RWPE2 (cell line): ENCODE measurements around the gene PIRT.

Source experiments
- ATAC-seq: fragments of 200-7000 bp; cut with Tn5 transposase; 3 replicates; pipeline ENCODE4 v1.9.1; 2021; ENCODE audit warnings: low read depth
- DNase-seq: peaks from one replicate; pipeline ENCODE4 v3.0.0-alpha.2; 2020; ENCODE audit warnings: low spot score
- H3K27ac ChIP-seq: fragments of 450-650 bp; 2 replicates; pipeline ENCODE4 v1.5.1; 2017; ENCODE audit warnings: mild to moderate bottlenecking; ENCODE audit not compliant: poor library complexity, severe bottlenecking
- H3K27me3 ChIP-seq: fragments of 250-450 bp; sonication (Bioruptor Pico); 2 replicates; pipeline ENCODE4 v1.5.1; 2021; ENCODE audit warnings: mild to moderate bottlenecking, moderate library complexity; ENCODE audit not compliant: insufficient read depth, poor library complexity, severe bottlenecking
- H3K36me3 ChIP-seq: fragments of 250-450 bp; sonication (Bioruptor Pico); 2 replicates; pipeline ENCODE4 v1.5.1; 2020; ENCODE audit warnings: low read depth, mild to moderate bottlenecking, moderate library complexity
- H3K4me1 ChIP-seq: fragments of 250-450 bp; sonication (Bioruptor Pico); 2 replicates; pipeline ENCODE4 v1.5.1; 2021; ENCODE audit warnings: mild to moderate bottlenecking, moderate library complexity; ENCODE audit not compliant: insufficient read depth, poor library complexity, severe bottlenecking
- H3K4me3 ChIP-seq: fragments of 250-450 bp; sonication (Bioruptor Pico); 2 replicates; pipeline ENCODE4 v1.5.1; 2021; ENCODE audit warnings: mild to moderate bottlenecking, moderate library complexity; ENCODE audit not compliant: severe bottlenecking
- H3K9me3 ChIP-seq: fragments of 250-450 bp; sonication (Bioruptor Pico); 2 replicates; pipeline ENCODE4 v1.5.1; 2021; ENCODE audit warnings: mild to moderate bottlenecking, moderate library complexity; ENCODE audit not compliant: severe bottlenecking
- CTCF ChIP-seq: fragments of 450-650 bp; IDR thresholded peaks from one replicate; pipeline ENCODE4 v1.5.1; 2017; ENCODE audit warnings: mild to moderate bottlenecking, moderate library complexity; ENCODE audit not compliant: poor library complexity, severe bottlenecking

Gene PIRT

DNA sequence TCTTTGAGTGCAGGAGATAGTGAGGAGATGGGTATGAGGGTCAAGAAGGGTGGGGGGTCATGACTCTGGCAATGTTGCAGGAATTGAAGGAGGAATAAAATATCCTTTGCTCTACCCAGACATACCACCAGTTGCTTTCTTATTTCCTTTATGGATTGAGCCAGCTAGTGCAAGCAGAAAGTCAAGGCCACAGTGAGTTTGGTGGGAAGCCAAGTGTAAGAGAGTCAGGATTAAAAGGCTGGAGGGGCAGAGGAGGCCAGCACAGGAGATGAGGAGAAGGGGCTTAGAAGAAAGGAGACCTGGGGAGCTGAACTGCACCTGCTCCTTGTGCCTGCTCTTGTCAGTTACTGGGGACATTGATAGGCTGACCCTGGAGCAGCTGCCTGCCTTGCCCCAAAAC, 16.1 kb downstream of the PIRT start:
- no peaks in the 10 kb centered on the region for H3K4me1 ChIP-seq
- H3K4me3 ChIP-seq: no peak overlapping the region
- TF ChIP-seq CTCF: no peak
- H3K9me3 ChIP-seq: no peaks in the 10 kb centered on the region
- DNase-seq (no peak), ATAC-seq (no peak)
- H3K27ac ChIP-seq: no peak overlapping the region
- H3K27me3 ChIP-seq: no peaks in the 10 kb centered on the region
- H3K36me3 ChIP-seq: no peaks in the 10 kb centered on the region

DNA sequence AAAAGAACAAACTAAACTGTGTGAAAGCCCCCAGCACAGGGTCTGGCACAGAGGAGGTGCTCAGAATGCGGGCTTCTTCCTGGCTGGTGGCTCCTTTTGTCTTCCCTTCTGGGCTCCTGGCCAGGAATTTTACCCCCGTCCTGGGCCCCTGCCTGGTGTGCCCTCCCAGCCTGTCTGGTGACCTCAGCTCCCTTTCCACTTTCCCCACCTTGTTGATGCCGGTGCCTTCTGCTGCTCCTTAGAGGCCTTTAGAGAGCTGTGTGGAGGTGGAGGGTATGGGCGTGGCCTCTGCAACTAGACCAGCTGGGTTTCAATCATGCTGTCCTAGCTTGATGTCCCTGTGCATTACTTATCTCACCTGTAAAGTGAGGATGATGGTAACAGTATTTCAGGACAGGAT, 16.8 kb downstream of the PIRT start:
- no peak overlapping the region for H3K4me3 ChIP-seq
- ATAC-seq (no peak), DNase-seq (no peak)
- H3K27me3 ChIP-seq: no peaks in the 10 kb centered on the region
- no peaks in the 10 kb centered on the region for H3K36me3 ChIP-seq
- H3K9me3 ChIP-seq: no peaks in the 10 kb centered on the region
- no peak for TF ChIP-seq CTCF
- no peak overlapping the region for H3K27ac ChIP-seq
- no peaks in the 10 kb centered on the region for H3K4me1 ChIP-seq

GRCh38 chr17:10815319-10815718, 22.6 kb downstream of the PIRT start:
- DNase-seq (no peak), ATAC-seq (no peak)
- Histone ChIP-seq H3K27me3 (no peaks in the 10 kb centered on the region), H3K27ac (no peak overlapping the region), H3K9me3 (no peaks in the 10 kb centered on the region), H3K36me3 (no peaks in the 10 kb centered on the region), H3K4me3 (no peak overlapping the region), H3K4me1 (no peaks in the 10 kb centered on the region)
- no peak for TF ChIP-seq CTCF

DNA sequence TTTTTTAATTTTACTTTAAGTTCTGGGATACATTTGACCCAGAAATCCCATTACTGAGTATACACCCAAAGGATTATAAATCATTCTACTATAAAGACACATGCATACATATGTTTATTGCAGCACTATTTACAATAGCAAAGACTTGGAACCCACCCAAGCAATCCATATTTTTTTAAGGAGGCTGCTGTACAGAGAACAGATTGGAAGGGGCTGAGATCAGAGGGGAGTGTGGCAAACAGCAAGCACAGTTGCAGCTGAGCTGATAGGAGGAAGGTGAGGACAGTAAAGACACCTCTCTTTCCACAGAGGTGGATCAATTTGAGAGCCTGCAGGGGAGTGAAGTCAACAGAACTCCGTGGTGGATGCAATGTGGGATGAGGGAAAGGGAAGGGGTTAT, 23.8 kb downstream of the PIRT start:
- H3K27ac ChIP-seq: no peak overlapping the region
- no peaks in the 10 kb centered on the region for H3K4me1 ChIP-seq
- H3K27me3 ChIP-seq: no peaks in the 10 kb centered on the region
- H3K4me3 ChIP-seq: no peak overlapping the region
- no peak for TF ChIP-seq CTCF
- no peak for DNase-seq
- H3K36me3 ChIP-seq: no peaks in the 10 kb centered on the region
- H3K9me3 ChIP-seq: no peaks in the 10 kb centered on the region
- ATAC-seq: no peak

DNA sequence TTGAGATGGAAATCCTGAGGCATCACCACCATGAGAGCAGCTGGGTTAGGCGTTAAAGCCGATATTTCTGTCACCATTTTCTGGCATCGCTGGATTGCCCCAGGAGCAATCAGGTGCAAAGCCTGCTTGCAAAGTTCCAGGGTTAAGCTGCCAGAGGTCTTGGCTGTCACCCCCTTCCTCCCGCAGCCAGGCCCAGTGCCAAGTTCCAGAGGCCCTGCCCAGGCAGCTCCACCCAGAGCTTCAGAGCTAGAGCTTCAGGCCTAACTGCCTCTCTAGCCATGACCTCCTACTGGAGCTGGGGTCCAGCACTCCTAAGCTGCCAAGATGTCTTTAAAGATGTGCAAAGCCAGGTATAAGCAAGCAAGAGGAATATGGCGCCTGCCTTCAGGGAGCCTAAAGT, 25.2 kb downstream of the PIRT start:
- H3K4me3 ChIP-seq: no peak overlapping the region
- no peak overlapping the region for H3K27ac ChIP-seq
- no peaks in the 10 kb centered on the region for H3K36me3 ChIP-seq
- no peak for DNase-seq
- no peak for ATAC-seq
- no peak for TF ChIP-seq CTCF
- H3K4me1 ChIP-seq: no peaks in the 10 kb centered on the region
- H3K9me3 ChIP-seq: no peaks in the 10 kb centered on the region
- no peaks in the 10 kb centered on the region for H3K27me3 ChIP-seq
